HG02981 (cell line): ENCODE results near the gene STAP1.
"Not testable (repeated sequence)": the region's sequence is repeated elsewhere in the genome, so short reads cannot be mapped to it uniquely, and the experiment has no call there.

Source experiments
- ATAC-seq: cut with Tn5 transposase; IDR thresholded peaks from one replicate; pipeline ENCODE4 v1.9.1; 2021; ENCODE audit warnings: mild to moderate bottlenecking, moderate library complexity; ENCODE audit not compliant: unreplicated experiment

Gene STAP1, protein sequence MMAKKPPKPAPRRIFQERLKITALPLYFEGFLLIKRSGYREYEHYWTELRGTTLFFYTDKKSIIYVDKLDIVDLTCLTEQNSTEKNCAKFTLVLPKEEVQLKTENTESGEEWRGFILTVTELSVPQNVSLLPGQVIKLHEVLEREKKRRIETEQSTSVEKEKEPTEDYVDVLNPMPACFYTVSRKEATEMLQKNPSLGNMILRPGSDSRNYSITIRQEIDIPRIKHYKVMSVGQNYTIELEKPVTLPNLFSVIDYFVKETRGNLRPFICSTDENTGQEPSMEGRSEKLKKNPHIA

DNA sequence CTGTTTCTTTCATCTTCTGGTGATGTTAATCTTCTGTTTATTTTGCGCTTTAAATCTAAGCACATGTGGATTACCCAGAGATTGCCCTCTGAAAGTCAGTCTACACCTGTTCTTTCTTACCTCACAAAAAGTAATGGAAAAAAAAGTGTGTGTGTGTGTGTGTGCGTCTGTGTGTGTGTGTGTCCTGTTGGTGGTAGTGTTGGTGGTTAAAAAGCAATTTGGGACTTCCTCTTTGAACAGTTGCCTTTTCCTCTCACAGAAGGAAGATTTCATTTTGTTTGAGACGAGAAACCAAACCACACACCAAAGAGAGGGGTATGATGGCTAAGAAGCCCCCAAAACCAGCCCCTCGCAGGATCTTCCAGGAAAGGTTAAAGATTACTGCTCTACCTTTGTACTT is at the start of gene STAP1:
Gene STAP1, plus strand, starts transcription at position 235 of the 400 bp plus-strand sequence. Its CDS starts 83 bp downstream, at position 318.
- peak; percentile 54 for ATAC-seq

DNA sequence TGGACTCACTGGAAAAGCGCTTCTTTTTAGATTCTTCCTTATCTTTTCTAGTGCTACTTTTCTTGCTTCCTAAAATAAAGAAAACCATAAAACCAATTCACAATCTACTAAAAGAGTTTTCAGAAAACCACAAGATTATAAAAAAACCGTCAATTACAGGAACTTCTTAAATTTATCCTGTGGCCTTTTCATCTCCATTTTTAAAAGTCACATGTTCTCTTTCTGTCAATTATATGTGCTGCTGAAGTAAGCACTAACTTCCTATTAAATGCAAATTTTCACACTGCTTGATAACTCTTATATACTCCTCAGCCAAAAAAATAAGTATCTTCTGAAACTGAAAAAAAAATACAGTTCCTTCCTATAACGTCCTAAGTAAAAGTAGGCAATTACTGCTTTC is 46.0 kb upstream of the STAP1 start:
- ATAC-seq = no peak

DNA sequence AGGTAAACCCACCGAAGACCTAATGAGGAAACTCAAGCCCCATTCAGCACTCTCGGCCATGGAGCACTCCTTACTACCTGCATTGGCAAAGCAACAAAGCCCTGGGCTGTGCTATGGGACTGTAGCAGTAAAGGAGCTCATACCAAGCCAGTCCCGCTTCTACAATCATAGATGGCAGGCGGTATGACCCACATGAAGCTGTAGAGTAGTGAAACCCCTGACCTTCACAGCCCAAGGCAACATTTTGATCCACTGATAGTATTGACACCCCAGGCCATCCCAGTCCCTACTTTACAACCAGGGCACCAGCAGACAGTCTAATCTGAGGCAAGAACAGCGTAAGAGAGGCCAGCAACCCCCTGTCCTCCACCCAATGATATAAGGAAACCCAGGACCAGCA is 38.4 kb upstream of the STAP1 start:
- ATAC-seq = no peak

DNA sequence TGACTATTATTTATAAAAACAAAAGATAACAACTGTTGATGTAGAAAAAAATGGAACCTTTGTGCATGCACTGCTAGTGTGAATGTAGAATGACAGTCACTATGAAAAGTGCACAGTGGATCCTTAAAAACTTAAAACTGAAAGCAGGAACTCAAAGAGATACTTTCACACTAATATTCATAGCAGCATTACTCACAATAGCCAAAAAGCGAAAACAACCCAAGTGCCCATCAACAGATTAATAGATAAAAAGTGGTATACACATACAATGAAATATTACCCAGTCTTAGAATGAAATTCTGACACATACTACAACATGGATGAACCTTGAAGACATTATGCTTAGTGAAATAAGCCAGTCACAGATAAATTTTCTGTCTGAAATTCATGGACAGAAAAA is 37.0 kb upstream of the STAP1 start:
- no peak for ATAC-seq

DNA sequence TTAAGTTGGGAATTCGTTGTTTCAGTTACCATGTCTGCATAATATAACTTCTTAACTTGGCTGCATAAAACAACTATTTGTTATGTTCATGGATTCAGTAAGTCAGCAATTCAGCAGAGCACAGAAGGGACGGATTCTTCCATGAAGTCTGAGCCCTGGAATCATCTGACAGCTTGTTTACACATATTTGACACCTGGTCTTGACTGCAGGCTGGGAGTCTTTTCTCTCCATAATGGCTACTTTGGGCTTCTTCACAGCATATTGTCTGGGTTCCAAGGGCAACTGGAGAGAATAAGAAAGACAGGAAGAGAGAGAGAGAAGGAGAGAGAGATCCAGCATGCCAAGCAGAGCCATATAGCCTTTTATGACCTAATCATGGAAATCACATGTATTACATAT is 36.3 kb upstream of the STAP1 start:
- ATAC-seq = no peak

DNA sequence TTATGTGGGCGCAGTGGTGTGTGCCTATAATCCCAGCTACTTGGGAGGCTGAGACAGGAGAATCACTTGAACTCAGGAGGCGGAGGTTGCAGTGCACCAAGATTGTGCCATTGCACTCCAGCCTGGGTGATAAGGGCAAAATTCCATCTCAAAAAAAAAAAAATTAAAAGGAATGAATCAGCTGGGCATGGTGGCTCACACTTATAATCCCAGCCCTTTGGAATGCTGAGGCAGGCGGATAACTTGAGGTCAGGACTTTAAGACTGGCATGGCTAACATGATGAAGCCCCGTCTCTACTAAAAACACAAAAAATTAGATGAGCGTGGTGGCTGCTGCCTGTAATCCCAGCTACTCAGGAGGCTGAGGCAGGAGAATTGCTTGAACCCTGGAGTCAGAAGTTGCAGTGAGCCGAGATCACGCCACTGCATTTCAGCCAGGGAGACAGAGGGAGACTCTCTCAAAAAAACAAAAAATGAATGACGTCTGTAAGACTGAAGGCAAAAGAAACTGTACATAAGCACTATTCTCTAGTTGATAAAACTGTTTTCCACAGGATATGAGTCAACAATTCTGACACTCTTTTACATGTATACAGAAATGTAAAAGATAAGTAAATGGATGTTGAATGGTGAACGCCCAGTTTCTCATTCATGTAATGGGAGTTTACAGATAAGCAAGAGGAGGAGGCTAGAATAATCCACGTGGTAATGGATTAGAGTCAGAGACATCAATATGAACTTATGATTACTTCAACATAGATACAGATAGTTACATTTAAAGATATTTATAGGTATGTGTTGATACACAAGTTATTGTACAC is 35.5 kb upstream of the STAP1 start:
- no peak for ATAC-seq

DNA sequence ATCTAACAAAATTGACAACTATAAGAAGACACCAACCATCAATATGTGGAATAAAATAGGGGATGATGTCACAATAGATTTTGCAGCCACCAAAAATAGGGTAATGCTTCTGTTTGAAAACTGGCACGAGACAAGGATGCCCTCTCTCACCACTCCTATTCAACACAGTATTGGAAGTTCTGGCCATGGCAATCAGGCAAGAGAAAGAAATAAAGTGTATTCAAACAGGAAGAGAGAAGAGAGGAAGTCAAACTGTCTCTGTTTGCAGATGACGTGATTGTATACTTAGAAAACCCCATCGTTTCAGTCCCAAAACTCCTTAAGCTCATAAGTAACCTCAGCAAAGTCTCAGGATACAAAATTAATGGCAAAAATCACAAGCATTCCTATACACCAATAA is 34.4 kb upstream of the STAP1 start:
- not testable (repeated sequence) for ATAC-seq

DNA sequence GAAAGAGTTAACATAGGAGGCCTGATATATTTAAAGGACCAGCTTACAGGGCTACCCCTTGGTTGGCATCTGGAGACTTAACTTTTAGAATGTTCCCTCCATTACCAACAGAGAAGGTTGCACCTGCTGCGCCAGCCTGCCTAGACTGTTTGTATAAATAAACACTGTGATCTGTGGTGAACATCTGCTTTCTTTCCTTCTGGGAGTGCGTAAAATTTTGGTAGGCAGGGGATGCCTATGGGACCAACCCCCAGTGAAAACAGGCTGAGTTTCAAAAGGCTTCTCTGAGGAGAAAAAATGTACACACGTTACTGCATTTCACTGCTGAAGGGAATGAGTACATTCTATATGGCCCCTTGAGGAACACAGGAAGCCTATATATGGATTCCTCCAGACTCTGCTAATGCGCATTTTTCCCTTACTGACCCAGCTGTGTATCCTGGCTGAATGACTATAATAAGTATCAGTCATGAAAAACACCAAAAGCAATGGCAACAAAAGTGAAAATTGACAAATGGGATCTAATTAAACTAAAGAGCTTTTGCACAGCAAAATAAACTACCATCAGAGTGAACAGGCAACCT is 27.1 kb upstream of the STAP1 start:
- ATAC-seq = no peak

DNA sequence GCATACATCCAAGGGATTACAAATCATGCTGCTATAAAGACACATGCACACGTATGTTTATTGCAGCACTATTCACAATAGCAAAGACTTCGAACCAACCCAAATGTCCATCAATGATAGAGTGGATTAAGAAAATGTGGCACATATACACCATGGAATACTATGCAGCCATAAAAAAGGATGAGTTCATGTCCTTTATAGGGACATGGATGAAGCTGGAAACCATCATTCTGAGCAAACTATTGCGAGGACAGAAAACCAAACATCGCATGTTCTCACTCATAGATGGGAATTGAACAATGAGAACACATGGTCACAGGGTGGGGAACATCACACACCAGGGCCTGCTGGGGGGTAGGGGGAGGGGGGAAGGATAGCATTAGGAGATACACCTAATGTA is 26.1 kb upstream of the STAP1 start:
- not testable (repeated sequence) for ATAC-seq

DNA sequence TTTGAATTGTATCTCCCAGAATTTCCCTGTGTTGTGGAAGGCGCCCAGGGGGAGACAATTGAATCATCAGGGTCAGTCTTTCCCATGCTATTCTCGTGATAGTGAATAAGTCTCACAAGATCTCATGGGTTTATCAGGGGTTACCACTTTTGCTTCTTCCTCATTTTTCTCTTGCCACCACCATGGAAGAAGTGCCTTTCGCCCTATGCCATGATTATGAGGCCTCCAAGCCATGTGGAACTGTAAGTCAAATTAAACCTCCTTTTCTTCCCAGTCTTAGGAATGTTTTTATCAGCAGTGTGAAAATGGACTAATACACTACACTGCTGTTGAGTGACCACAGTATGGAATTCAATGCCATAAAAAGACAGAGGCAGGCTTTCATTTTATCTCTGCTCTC is 25.4 kb upstream of the STAP1 start:
- no peak for ATAC-seq

DNA sequence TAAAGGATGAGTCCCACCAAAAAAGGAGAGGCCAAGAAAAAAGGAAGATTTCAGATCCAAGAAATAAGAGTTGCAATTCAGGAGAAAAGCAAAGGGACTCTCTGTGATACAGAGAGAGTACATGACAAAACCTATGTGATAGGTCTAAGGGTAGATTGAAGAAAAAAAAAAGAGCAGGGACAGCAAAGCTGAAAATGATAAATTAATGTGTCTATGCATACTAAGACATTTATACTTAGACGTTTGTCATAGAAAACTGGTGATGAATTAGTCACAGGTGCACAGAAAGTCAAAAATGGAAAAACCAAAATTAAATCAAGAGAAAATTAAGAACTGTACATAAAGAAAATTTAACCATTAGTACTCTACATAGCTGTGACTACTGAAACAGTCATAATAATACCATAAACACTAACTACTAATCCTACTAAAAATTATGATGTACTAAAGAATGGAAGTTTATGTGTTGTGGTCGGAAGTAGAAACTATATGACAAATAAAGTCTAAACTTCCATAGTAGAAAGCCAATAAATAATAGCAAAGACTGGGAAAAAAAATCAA is 23.2 kb upstream of the STAP1 start:
- no peak for ATAC-seq

DNA sequence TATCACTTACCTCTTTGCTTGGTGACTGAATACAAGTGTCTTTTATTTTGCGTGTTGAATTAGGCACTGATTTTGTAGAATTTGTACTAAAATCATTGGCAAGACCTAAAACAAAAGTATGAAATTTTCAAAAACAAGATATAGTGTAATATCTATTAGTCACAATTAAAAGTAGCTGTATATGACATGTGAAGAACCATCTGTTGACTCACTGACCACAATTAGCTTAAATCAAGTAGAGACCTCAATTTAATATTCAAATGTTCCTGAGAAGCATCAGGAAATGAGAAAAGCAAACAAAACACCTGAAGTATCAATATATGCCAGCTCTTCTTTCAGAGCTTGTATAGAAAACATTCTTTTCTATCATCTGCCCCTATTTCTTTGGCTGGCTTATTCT is 18.7 kb upstream of the STAP1 start:
- no peak for ATAC-seq

DNA sequence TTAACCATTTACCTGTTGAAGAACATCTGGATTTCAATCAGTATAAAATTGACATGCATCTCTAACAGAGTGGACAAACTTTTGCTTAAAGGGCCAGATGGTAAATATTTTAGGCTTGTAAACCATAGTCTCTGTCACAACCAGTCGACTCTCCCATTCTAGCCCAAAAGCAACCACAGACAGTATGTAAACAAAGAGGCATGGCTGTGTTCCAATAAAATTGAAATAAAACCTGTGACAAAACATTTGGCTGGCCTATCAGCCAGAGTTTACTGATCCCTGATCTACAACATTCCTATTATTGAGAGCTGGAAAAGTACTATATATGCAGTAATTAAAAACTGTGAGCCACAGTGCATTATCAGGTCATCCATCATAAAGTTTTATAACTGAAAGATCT is 16.5 kb upstream of the STAP1 start:
- no peak for ATAC-seq

DNA sequence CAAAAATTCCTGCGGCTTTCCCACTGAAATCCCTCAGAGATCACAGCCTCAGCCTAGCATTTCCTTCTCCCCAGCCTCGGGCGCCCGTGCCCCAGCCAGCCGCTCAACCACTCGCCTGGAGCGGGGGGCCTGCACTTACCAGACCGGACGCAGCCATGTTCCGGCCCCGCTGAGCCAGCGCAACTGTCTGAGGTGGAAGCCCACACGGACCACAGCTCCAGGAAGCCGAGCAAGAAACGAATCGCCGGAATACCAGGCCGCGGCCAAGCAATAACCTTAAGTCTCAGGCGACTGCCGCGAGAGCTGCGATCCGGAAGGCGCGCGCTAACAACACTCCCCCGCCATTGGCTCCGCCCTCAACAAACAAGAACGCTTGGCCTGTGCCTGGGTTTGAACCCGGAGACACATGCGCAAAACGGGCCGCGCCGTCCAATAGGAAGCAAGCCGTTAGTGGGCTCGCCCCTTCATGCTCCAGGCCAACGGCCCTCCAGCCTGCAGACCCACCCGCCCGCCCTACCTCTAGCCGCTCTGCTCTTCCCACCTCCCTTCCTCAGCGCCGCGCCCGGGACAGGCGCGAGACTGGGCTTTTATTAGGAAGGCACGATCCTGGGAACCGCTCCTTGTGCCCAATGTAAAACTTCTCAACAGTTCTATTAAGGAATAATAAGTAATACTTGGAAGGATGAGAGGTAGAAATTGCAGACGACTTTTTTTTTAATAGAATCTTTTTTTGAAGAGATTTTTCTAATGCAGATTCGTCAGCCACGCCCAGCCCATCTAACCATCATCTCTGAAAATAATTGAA is 13.1 kb upstream of the STAP1 start, which contains the start of gene CENPC:
Gene CENPC, minus strand, starts transcription at position 305 of the 805 bp plus-strand sequence. Its CDS starts 148 bp downstream, at position 157.
- peak; percentile 94 for ATAC-seq

DNA sequence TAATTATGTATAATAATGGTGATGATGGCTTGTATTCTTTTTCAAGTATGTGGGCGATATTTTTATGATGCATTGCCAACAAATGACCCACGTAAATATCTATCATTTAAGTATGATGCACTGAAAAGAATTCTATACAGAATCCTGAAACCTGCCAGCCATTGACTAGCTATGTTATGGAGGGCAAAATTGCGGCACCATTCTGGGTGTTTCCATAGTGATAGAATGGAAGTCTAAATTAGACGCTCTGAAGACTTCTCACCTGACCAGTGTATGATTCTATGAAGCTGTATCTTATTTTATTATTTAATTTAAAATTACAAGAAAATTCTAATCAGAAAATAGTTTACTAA is 12.5 kb upstream of the STAP1 start:
- ATAC-seq = no peak

DNA sequence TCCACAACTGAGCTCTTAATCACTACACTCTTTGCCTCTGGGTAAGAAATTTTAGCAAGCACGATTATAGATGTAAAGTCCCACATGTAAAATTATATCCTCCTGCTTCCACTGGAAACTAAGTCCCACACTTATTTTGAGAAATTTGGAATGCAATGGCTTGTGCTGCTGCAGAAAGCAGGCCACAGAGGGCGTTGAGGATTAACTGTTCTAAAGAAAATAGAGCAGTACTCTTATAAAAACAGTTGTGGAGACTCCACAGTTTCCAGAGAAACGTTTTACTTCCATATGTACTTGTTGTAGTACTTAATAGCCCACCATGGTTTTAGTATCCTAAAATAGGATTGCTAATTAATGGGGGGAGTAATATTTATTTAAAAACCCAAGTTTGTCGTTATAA is 11.6 kb upstream of the STAP1 start:
- ATAC-seq = no peak

DNA sequence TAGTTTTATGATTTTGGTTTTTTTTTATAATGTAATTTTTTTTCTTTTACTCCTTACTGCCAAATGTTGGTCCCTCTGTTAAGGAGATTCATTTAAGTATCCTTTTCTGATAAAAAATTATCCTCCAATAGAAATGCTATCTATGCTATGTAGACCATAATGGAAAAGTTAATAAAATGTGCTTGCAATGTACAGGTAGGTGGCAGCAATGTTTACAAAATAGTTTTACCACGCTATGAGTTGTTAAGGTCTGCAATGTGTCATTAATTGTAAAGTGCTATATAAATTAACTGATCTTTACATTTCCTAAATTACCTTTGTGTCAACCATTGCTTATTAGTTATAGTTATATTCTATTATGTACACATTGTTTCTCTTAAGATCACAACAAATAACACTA is 9.4 kb upstream of the STAP1 start:
- peak; percentile 26 for ATAC-seq

DNA sequence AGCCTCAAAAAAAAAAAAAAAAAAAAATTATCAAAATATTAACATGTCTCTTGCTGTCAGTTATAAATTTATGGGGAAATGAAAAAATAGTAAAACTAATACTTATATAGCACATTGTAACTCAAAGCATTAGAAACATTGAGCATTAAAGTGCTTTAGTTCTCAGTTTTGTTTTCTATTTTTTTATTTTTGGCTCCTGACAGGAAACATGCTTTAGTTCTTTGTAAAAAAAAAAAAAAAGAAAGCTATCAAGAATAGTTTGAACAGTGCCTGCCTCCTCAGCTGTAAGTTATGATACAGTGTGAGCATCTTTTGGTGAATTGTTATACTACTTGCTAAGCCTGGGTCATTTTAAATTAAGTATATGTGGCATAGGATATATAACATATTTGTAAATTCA is 8.1 kb upstream of the STAP1 start:
- ATAC-seq = peak; percentile 11

DNA sequence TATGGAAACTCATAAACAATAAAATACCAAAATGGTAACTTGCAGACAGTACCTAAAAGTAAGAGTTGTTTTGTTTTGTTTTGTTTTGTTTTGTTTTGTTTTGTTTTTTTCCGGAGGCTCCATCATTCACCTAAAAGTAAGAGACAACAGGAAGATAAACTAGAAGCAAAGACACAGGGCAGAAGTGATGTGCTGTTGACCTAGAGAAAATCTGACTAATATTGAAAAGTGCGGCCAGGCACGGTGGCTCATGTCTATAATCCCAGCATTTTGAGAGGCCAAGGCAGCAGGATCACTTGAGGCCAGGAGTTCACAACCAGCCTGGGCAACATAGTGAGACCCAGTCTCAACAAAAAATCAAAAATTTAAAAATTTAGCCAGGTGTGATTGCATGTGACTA is 7.7 kb upstream of the STAP1 start:
- peak; percentile 34 for ATAC-seq

DNA sequence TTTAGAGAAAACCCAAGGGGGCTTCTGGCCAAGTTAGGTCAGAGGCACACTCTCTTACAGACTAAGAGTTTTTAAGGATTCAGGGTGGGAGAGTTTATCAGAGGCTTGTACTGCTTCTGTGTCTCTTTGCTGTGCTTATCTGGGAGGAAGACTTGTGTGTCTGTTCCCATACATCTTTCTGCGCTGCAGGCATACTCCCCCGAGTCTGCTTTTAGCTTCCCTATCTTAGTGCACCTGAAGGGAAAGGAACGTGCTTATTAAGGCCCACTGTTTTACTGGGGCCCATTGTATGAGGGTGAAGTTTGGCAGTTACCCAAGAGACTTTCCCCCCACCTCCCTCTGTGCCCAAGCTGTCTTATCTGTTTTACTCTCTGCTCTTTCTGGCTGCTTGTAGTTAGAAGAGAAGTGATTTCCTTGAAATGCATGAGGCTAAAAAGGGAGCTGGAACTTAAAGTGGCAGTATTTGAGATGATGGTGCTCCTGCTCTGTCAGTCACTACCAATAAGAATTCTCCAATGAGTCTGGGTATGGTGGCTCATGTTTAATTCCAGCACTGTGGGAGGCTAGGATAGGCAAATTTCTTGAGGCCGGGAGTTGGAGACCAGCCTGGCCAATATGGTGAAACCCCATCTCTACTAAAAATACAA is 6.3 kb upstream of the STAP1 start:
- ATAC-seq = not testable (repeated sequence)
